ENCODE data around the gene DPYD.

- TF ChIP-seq ATF1 (CRISPR knock-in tag; IDR thresholded peaks at IDR 0.05) (no peak), ATF1 (tag; IDR thresholded peaks at IDR 0.05) (no peak), ZNF717 (CRISPR knock-in tag; IDR thresholded peaks at IDR 0.05) (no peak), BACH1 (tag; IDR thresholded peaks at IDR 0.05) (no peak), MAX (CRISPR knock-in tag; IDR thresholded peaks at IDR 0.05) (no peak), GABPA (tag; conservative IDR thresholded peaks at IDR 0.05; ENCODE audit: low read depth) (no peak), SMARCC2 (IDR thresholded peaks at IDR 0.05; ENCODE audit: low read depth) (no peak), RAD21 (CRISPR knock-in tag; conservative IDR thresholded peaks at IDR 0.05 in 1 of 2, IDR thresholded peaks at IDR 0.05 in 1 of 2) (no peak), POLR2A (conservative IDR thresholded peaks at IDR 0.05) (no peak), ZBTB8A (IDR thresholded peaks at IDR 0.05; ENCODE audit: partially characterized antibody) (no peak), RBM22 (IDR thresholded peaks at IDR 0.05; ENCODE audit: low read depth, low read length, poor library complexity, severe bottlenecking) (no peak), CTCF (IDR thresholded peaks at IDR 0.05 in 2 of 3, conservative IDR thresholded peaks at IDR 0.05 in 1 of 3; ENCODE audit: insufficient read depth in 2 of 3, low read depth in 1 of 3, low read length in 3 of 3) (no peak), MAFK (IDR thresholded peaks at IDR 0.05; ENCODE audit: low read length) (no peak)
These were observed 75.0 kb downstream of the DPYD start for GRCh38 chr1:97845805-97846204.
